AG04450 (cell line): ENCODE measurements around the gene TMEM11. TPM values are rescaled to one million over a fixed set of nuclear protein-coding genes. Genes with fewer than 3 reads are reported as not detected.

Experiments used
- CTCF ChIA-PET: fragments of 300-600, 350-600 bp; formaldehyde crosslinking; extraction: SDS; loops from one replicate; lab custom pipeline; 2022; ENCODE audit warnings: antibody characterized with exemption, inconsistent platforms; lab: Charles Lee
- POLR2A ChIA-PET: fragments of 350-600 bp; formaldehyde crosslinking; extraction: SDS; loops from one replicate; lab custom pipeline; 2021; ENCODE audit warnings: antibody characterized with exemption, inconsistent platforms; lab: Yijun Ruan, JAX
- DNase-seq: peaks from one replicate; pipeline ENCODE4 v3.0.0-alpha.2; 2011; ENCODE audit warnings: low read depth, low spot score
- H3K27ac ChIP-seq: one replicate; pipeline ENCODE4 v1.5.1; 2012; ENCODE audit warnings: low read depth, low read length, control low read depth
- H3K27me3 ChIP-seq: one replicate; pipeline ENCODE4 v1.6.0; 2012; ENCODE audit warnings: low read length; ENCODE audit not compliant: control insufficient read depth, insufficient read depth
- H3K4me3 ChIP-seq: 2 replicates; pipeline ENCODE4 v1.5.1; 2011; ENCODE audit warnings: mild to moderate bottlenecking, low read depth, low read length, control low read depth
- H3K9me3 ChIP-seq: 2 replicates; pipeline ENCODE4 v1.5.1; 2012; ENCODE audit warnings: low read length; ENCODE audit not compliant: control insufficient read depth, insufficient read depth
- polyA plus RNA-seq: library from polyadenylated mRNA; depleted of rRNA; stranded (reverse); fragments of >200 nt; gene quantifications from 2 replicates; pipeline ENCODE4 v1.2.3, GENCODE V29; 2011
- TF ChIP-seq, protein P1 (sequence below): IDR thresholded peaks from 2 replicates; pipeline ENCODE4 v1.5.1; 2011; ENCODE audit warnings: low read depth, low read length, control low read depth, inconsistent platforms

The TMEM11 gene
- polyA plus RNA-seq, 1 experiment: 27.5 TPM

DNA sequence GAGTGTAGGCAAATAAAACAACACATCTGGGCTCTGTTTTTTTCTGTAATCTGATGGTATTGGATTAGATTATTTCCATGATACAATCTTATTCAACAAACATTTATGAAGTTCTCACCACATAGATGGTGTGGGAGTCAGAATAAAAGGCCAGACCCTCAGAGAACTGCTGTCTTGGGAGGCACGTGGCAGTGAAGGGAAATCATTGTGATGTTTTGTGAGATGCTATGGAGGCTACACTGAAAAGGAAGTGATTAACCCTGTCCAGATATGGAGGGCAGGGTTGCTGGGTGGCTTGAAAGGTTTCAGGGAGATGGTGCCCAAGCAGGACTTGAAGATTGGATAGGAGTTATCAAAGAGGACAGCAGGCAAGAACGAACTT lies 51.6 kb downstream of the TMEM11 start:
- no peaks in the 10 kb centered on the region for H3K9me3 ChIP-seq
- H3K27me3 ChIP-seq: no peaks in the 10 kb centered on the region
- no peak for DNase-seq
- peak overlapping the region; percentile 73 for H3K27ac ChIP-seq
- CTCF ChIA-PET: no interaction called here
- no peak overlapping the region for H3K4me3 ChIP-seq
- TF ChIP-seq, protein P1, sequence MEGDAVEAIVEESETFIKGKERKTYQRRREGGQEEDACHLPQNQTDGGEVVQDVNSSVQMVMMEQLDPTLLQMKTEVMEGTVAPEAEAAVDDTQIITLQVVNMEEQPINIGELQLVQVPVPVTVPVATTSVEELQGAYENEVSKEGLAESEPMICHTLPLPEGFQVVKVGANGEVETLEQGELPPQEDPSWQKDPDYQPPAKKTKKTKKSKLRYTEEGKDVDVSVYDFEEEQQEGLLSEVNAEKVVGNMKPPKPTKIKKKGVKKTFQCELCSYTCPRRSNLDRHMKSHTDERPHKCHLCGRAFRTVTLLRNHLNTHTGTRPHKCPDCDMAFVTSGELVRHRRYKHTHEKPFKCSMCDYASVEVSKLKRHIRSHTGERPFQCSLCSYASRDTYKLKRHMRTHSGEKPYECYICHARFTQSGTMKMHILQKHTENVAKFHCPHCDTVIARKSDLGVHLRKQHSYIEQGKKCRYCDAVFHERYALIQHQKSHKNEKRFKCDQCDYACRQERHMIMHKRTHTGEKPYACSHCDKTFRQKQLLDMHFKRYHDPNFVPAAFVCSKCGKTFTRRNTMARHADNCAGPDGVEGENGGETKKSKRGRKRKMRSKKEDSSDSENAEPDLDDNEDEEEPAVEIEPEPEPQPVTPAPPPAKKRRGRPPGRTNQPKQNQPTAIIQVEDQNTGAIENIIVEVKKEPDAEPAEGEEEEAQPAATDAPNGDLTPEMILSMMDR: no peak
- POLR2A ChIA-PET: no interaction called here

DNA sequence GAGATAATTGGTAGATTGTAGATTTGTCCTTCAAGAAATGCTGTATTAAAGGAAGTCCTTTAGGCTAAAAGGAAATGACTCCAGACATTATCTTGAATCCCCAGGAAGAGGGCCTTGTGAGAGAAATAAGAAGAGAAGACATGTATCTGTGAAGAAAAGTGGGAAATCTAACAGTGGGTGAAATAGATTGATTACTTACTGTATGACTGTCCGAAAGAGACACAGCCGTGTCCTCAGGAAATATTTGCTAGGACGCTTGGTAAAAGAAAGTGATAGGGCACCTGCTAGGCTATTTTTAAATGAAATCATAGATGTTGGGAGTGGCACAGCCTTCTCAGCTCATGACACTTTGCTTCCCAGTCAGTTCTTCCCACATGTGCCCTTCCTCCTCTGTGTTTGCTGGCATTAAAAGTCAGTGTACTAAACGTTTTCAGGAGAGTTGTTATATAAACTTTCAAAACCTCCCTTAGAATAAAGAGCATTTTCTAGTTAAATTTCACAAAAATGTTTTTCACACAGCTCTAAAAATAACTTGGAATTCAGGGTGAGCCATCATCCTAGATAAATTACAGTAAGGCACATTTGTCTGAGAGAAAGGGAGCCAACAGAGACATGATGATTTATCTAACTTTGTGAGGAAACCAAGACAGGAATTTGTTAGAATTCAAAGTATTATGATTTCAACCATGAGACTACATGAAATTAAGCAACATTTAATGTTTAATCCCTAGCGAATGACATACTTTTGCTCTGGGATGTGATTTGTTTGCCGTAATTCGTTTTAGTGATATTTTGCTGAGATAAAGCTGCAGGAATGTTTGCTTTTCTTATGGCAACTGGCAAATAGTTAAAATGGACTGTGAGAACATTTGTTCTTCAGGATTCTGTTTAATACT lies 52.2 kb downstream of the TMEM11 start:
- ChIA-PET POLR2A (no interaction called here), CTCF (interaction anchor here (1.7 kb wide), 1 partner anchor 42 kb away, joined by 7 read pairs; no protein-coding TSS in a partner anchor)
- TF ChIP-seq, protein P1: no peak
- DNase-seq: no peak
- no peaks in the 10 kb centered on the region for H3K9me3 ChIP-seq
- no peak overlapping the region for H3K4me3 ChIP-seq
- no peaks in the 10 kb centered on the region for H3K27me3 ChIP-seq
- H3K27ac ChIP-seq: no peak overlapping the region

DNA sequence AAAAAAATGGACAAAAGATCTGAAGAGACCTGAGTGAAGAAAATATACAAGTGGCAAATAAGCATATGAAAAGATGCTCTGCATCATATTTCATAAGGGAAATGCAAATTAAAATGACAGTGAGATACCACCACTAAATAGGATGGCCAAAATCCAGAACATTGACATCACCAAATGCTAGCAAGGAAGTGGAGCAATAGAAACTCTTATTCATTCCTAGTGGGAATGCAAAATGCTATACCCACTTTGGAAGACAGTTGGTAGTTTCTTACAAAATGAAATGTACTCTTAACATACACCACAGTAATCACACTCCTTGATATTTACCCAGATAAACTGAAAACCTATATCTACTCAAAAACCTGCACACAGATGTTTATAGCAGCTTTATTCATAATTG lies 53.6 kb downstream of the TMEM11 start:
- POLR2A ChIA-PET: no interaction called here
- no peaks in the 10 kb centered on the region for H3K27me3 ChIP-seq
- no peak for DNase-seq
- no peak overlapping the region for H3K27ac ChIP-seq
- CTCF ChIA-PET: interaction anchor here (1.7 kb wide), 1 partner anchor 41 kb away, joined by 7 read pairs; no protein-coding TSS in a partner anchor
- H3K9me3 ChIP-seq: no peaks in the 10 kb centered on the region
- no peak overlapping the region for H3K4me3 ChIP-seq
- TF ChIP-seq, protein P1: no peak

DNA sequence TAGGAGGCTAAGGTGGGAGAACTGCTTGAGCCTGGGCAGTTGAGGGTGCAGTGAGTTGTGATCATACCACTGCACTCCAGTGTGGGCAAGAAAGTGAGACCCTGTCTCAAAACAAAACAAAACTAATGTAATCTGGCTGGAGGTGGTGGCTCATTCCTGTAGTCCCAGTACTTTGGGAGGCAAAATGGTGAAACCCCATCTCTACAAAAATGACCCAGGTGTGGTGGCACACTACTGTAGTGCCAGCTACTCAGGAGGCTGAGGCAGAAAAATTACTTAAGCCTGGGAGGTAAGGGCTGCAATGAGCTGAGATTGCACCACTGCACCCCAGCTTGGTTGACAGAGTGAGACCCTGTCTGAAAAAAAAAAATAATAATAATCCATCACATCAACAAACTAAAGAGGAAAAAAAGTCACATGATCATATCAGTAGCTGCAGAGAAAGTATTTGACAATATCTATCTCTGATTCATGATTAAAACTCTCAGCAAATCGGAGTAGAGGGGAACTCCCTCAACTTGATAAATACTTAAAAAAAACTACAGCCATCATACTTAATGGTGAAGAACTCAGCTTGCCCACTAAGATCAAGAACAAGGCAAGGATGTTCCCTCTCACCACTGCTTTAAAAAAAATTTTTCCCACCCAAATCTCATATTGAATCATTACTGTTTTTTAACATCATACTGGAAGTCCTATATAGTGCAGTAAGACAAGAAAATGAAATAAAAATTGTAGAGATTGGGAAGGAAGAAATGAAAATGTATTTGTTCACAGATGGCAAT lies 56.2 kb downstream of the TMEM11 start:
- no peak overlapping the region for H3K4me3 ChIP-seq
- H3K9me3 ChIP-seq: no peaks in the 10 kb centered on the region
- ChIA-PET POLR2A (no interaction called here), CTCF (no interaction called here)
- no peaks in the 10 kb centered on the region for H3K27me3 ChIP-seq
- H3K27ac ChIP-seq: no peak overlapping the region
- no peak for DNase-seq
- TF ChIP-seq, protein P1: no peak

DNA sequence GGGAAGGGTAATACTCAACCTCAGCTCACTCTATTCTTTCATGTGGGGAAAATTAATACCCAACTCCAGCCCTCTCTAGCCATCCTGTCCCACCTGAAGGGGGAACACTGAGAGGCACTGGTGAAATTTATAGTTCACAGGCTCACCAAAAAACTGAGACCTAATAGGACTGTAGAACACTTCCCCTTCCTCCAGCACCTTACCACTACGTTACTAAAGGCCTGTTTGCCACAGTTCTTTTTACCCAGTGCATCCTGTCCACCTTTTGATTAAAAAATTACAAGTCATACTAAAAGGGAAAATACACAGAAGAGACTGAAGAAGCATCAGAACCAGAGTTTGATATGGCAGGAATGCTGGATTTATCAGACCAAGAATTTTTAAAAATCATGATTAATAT lies 61.2 kb downstream of the TMEM11 start:
- no peak overlapping the region for H3K4me3 ChIP-seq
- TF ChIP-seq, protein P1: no peak
- peaks cover 4% of the 10 kb centered on the region; the same call in 1 of the 2 replicates for H3K9me3 ChIP-seq
- H3K27ac ChIP-seq: no peak overlapping the region
- no peak for DNase-seq
- ChIA-PET POLR2A (no interaction called here), CTCF (no interaction called here)
- no peaks in the 10 kb centered on the region for H3K27me3 ChIP-seq
